Measurements from ENCODE around the gene PARD3.

DNA sequence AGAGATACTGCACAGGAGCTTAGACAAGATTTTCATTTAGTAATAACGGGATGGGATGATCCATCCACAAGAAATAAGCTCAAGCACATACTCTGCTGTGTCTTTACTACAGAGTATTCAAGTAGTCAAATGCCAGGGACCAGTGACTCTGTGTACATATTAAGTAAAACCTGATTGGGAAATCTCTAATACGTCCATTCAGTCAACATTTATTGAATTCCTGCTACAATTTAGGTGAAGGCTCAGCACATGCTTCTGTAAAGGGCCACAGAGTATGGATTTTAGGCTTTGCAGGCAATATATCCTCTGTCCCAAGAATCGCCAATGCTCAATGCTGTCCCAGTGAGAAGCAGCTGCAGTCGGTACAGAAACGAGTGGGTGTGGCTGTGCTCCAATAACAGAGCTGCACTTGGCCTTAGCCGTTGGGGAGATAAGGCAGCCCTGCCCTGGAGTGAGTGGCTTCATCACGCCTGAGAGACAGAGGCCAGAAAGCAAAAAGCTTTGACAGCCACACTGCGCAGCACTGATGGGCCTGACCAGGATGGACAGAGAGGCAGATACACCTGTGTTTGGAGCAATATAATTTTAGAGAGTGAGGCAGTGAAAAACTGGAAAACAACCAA is 186.8 kb downstream of the PARD3 start:
- TF ChIP-seq POLR2AphosphoS5 (IDR thresholded peaks at IDR 0.05; ENCODE audit: low read depth, low read length) (no peak), SIN3A (IDR thresholded peaks at IDR 0.05; ENCODE audit: borderline replicate concordance, insufficient read depth, low read length) (no peak), TAF1 (IDR thresholded peaks at IDR 0.05; ENCODE audit: borderline replicate concordance, insufficient read depth, low read length) (no peak)
- TF ChIP-seq, protein P1, sequence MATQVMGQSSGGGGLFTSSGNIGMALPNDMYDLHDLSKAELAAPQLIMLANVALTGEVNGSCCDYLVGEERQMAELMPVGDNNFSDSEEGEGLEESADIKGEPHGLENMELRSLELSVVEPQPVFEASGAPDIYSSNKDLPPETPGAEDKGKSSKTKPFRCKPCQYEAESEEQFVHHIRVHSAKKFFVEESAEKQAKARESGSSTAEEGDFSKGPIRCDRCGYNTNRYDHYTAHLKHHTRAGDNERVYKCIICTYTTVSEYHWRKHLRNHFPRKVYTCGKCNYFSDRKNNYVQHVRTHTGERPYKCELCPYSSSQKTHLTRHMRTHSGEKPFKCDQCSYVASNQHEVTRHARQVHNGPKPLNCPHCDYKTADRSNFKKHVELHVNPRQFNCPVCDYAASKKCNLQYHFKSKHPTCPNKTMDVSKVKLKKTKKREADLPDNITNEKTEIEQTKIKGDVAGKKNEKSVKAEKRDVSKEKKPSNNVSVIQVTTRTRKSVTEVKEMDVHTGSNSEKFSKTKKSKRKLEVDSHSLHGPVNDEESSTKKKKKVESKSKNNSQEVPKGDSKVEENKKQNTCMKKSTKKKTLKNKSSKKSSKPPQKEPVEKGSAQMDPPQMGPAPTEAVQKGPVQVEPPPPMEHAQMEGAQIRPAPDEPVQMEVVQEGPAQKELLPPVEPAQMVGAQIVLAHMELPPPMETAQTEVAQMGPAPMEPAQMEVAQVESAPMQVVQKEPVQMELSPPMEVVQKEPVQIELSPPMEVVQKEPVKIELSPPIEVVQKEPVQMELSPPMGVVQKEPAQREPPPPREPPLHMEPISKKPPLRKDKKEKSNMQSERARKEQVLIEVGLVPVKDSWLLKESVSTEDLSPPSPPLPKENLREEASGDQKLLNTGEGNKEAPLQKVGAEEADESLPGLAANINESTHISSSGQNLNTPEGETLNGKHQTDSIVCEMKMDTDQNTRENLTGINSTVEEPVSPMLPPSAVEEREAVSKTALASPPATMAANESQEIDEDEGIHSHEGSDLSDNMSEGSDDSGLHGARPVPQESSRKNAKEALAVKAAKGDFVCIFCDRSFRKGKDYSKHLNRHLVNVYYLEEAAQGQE (IDR thresholded peaks at IDR 0.05; ENCODE audit: insufficient read depth in 1 of 2, low read depth in 2 of 2, low read length in 2 of 2): no peak
